Liver (tissue), 9 donors: ENCODE data around the gene AGBL4. TPM values are rescaled to one million over a fixed set of nuclear protein-coding genes. Genes with fewer than 3 reads are reported as not detected.
"Not testable (repeated sequence)": the region's sequence is repeated elsewhere in the genome, so short reads cannot be mapped to it uniquely, and the experiment has no call there.

Experiments
- DNase-seq: peaks from one replicate; pipeline ENCODE4 v3.0.0-alpha.2; 2017; ENCODE audit warnings: low spot score
- H3K27ac ChIP-seq, 2 donors: one replicate each; pipeline ENCODE4 v1.7.0; 2013; ENCODE audit warnings: inconsistent platforms in 2 of 2, low read length in 2 of 2, control low read depth in 1 of 2, low read depth in 1 of 2, mild to moderate bottlenecking in 1 of 2
- H3K27me3 ChIP-seq, 4 donors: one replicate each; pipeline versions ENCODE4 v1.6.1 to v1.7.0; 2013; ENCODE audit warnings: low read length in 3 of 4, inconsistent platforms in 1 of 4, mild to moderate bottlenecking in 1 of 4, moderate library complexity in 1 of 4; ENCODE audit not compliant: control insufficient read depth in 4 of 4, insufficient read depth in 4 of 4
- H3K36me3 ChIP-seq, 4 donors: one replicate each; pipeline versions ENCODE4 v1.6.1 to v1.7.0; 2013; ENCODE audit warnings: low read length in 3 of 4, mild to moderate bottlenecking in 3 of 4, low read depth in 1 of 4, moderate library complexity in 1 of 4; ENCODE audit not compliant: control insufficient read depth in 4 of 4, insufficient read depth in 3 of 4
- H3K4me1 ChIP-seq, 4 donors: one replicate each; pipeline versions ENCODE4 v1.6.1 to v1.7.0; 2013; ENCODE audit warnings: low read length in 3 of 4, mild to moderate bottlenecking in 3 of 4, moderate library complexity in 1 of 4; ENCODE audit not compliant: control insufficient read depth in 4 of 4, insufficient read depth in 4 of 4
- H3K4me3 ChIP-seq, 3 donors: one replicate each; pipeline versions ENCODE4 v1.6.1 to v1.7.0; 2013; ENCODE audit warnings: low read length in 3 of 3, control low read depth in 1 of 3, low read depth in 1 of 3, mild to moderate bottlenecking in 1 of 3
- H3K9ac ChIP-seq, 2 donors: one replicate each; pipeline ENCODE4 v1.7.0; 2013; ENCODE audit warnings: low read length in 2 of 2, mild to moderate bottlenecking in 2 of 2, moderate library complexity in 2 of 2, control low read depth in 1 of 2, low read depth in 1 of 2
- H3K9me3 ChIP-seq, 4 donors: one replicate each; pipeline versions ENCODE4 v1.6.1 to v1.7.0; 2013; ENCODE audit warnings: low read length in 3 of 4; ENCODE audit not compliant: control insufficient read depth in 4 of 4
- CTCF ChIP-seq: fragments of 150-350 bp; IDR thresholded peaks from 2 replicates; pipeline ENCODE4 v1.5.1; 2017; ENCODE audit warnings: improper control_type of control experiment, low read depth, low read length; ENCODE audit not compliant: missing input control
- EGR1 ChIP-seq, 2 donors: IDR thresholded peaks; 2 replicates each; pipeline ENCODE4 v1.6.1; 2016 to 2018; ENCODE audit warnings: antibody characterized with exemption in 2 of 2, low read depth in 2 of 2
- FOXA1 ChIP-seq: IDR thresholded peaks from 2 replicates; pipeline ENCODE4 v1.6.1; 2016; ENCODE audit warnings: antibody characterized with exemption
- FOXA2 ChIP-seq: IDR thresholded peaks from 2 replicates; pipeline ENCODE4 v1.6.1; 2016; ENCODE audit warnings: antibody characterized with exemption
- GABPA ChIP-seq, 2 donors: IDR thresholded peaks in 1 of 2; conservative IDR thresholded peaks in 1 of 2; 2 replicates each; pipeline ENCODE4 v1.6.1; 2016; ENCODE audit warnings: antibody characterized with exemption in 2 of 2, mild to moderate bottlenecking in 1 of 2, moderate library complexity in 1 of 2
- HNF4A ChIP-seq, 2 donors: conservative IDR thresholded peaks; 2 replicates each; pipeline ENCODE4 v1.6.1; 2016; ENCODE audit warnings: antibody characterized with exemption in 2 of 2, mild to moderate bottlenecking in 2 of 2
- HNF4G ChIP-seq: IDR thresholded peaks from 2 replicates; pipeline ENCODE4 v1.6.1; 2016; ENCODE audit warnings: antibody characterized with exemption
- JUND ChIP-seq, 2 donors: IDR thresholded peaks; 2 replicates each; pipeline ENCODE4 v1.6.1; 2016; ENCODE audit warnings: antibody characterized with exemption in 2 of 2
- NR2F2 ChIP-seq: IDR thresholded peaks from 2 replicates; pipeline ENCODE4 v1.6.1; 2016; ENCODE audit warnings: antibody characterized with exemption
- RAD21 ChIP-seq, 2 donors: IDR thresholded peaks; 2 replicates each; pipeline ENCODE4 v1.6.1; 2016; ENCODE audit warnings: antibody characterized with exemption in 2 of 2, mild to moderate bottlenecking in 2 of 2
- REST ChIP-seq: IDR thresholded peaks from 2 replicates; pipeline ENCODE4 v1.6.1; 2016; ENCODE audit warnings: antibody characterized with exemption, mild to moderate bottlenecking
- RXRA ChIP-seq, 2 donors: IDR thresholded peaks; 2 replicates each; pipeline ENCODE4 v1.6.1; 2017 to 2018; ENCODE audit warnings: antibody characterized with exemption in 2 of 2, mild to moderate bottlenecking in 1 of 2
- SP1 ChIP-seq: IDR thresholded peaks from 2 replicates; pipeline ENCODE4 v1.6.1; 2018; ENCODE audit warnings: antibody characterized with exemption, mild to moderate bottlenecking
- TAF1 ChIP-seq: conservative IDR thresholded peaks from 2 replicates; pipeline ENCODE4 v1.6.1; 2016; ENCODE audit warnings: antibody characterized with exemption, mild to moderate bottlenecking
- YY1 ChIP-seq: IDR thresholded peaks from 2 replicates; pipeline ENCODE4 v1.6.1; 2016; ENCODE audit warnings: antibody characterized with exemption, mild to moderate bottlenecking
- ZBTB33 ChIP-seq: IDR thresholded peaks from 2 replicates; pipeline ENCODE4 v1.6.1; 2016; ENCODE audit warnings: antibody characterized with exemption
- WGBS: extraction: QIAGEN DNeasy Blood & Tissue Kit; methylation state at CpG from one replicate; pipeline ENCODE4 v1.1.7; 2013; 5-methylcytosine and 5-hydroxymethylcytosine counted together
- polyA plus RNA-seq, 2 donors: library from polyadenylated mRNA; stranded (reverse) in 1 of 2; unstranded in 1 of 2; fragments of 200-250 nt in 1 of 2; fragments of >200 nt in 1 of 2; fragmentation: Nextera tagmentation in 1 of 2; extraction: Ambion mirVana in 1 of 2; gene quantifications; one replicate each; pipeline versions ENCODE4 v1.2.1 to v1.2.3, GENCODE V29; 2013 to 2015
- total RNA-seq, 2 donors: library from RNA; depleted of rRNA; stranded (reverse); fragments of >200 nt; gene quantifications; one replicate each; pipeline ENCODE4 v1.2.3, GENCODE V29; 2014
- TF ChIP-seq, protein P1 (sequence below): IDR thresholded peaks from 2 replicates; pipeline ENCODE4 v1.6.1; 2016; ENCODE audit warnings: antibody characterized with exemption
- TF ChIP-seq, protein P2 (sequence below): IDR thresholded peaks from 2 replicates; pipeline ENCODE4 v1.6.1; 2016; ENCODE audit warnings: antibody characterized with exemption
- donor health status: healthy.
- donor health status: healthy.
- donor health status: healthy.
- donor health status: healthy.
- donor health status: healthy.

The AGBL4 gene
- total and polyA plus RNA-seq, 4 donors: 0.75 to 0.76 TPM; not detected in 2

DNA sequence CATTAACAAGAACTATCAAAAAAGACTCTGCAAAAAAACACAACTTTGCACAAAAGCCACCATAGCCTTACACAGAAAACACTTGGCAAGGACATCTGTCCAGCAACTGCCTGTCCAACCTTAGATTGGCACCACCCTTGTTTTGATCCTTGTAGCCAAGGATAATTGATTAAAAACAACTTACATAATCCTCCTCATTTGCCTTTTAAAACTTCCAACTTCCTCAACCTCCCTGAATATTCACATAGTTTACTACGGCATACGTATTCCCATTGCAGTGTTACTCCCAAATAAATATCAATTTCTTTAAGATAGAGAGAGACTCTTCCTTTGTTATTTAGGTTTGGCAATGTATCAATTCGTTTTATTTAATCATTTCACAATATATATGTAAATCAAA, 72.4 kb downstream of the AGBL4 start:
- no peak for DNase-seq
- no peaks in the 10 kb centered on the region for H3K9me3 ChIP-seq
- H3K4me1 ChIP-seq: no peaks in the 10 kb centered on the region
- H3K9ac ChIP-seq: no peak overlapping the region
- no peaks in the 10 kb centered on the region for H3K36me3 ChIP-seq
- H3K27ac ChIP-seq: no peak overlapping the region
- WGBS: 60% methylated on average over 3 of the region's 3 CpGs
- H3K27me3 ChIP-seq: no peaks in the 10 kb centered on the region
- TF ChIP-seq FOXA1 (no peak), RAD21 (IDR thresholded peaks at IDR 0.05) (no peak), HNF4A (conservative IDR thresholded peaks at IDR 0.05) (no peak), EGR1 (IDR thresholded peaks at IDR 0.05; ENCODE audit: low read depth in 2 of 2) (no peak), HNF4G (no peak), TAF1 (no peak), JUND (IDR thresholded peaks at IDR 0.05) (no peak), NR2F2 (no peak), ZBTB33 (no peak), GABPA (IDR thresholded peaks at IDR 0.05 in 1 of 2, conservative IDR thresholded peaks at IDR 0.05 in 1 of 2) (no peak), REST (no peak), RXRA (IDR thresholded peaks at IDR 0.05) (no peak), SP1 (no peak), FOXA2 (no peak), CTCF (no peak), YY1 (no peak)
- TF ChIP-seq, protein P1, sequence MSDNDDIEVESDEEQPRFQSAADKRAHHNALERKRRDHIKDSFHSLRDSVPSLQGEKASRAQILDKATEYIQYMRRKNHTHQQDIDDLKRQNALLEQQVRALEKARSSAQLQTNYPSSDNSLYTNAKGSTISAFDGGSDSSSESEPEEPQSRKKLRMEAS: no peak
- TF ChIP-seq, protein P2, sequence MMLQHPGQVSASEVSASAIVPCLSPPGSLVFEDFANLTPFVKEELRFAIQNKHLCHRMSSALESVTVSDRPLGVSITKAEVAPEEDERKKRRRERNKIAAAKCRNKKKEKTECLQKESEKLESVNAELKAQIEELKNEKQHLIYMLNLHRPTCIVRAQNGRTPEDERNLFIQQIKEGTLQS: no peak
- no peak overlapping the region for H3K4me3 ChIP-seq

- H3K4me3 ChIP-seq, H3K27ac ChIP-seq, H3K36me3 ChIP-seq, H3K27me3 ChIP-seq, DNase-seq, H3K9ac ChIP-seq, H3K4me1 ChIP-seq: not testable (repeated sequence)
- H3K9me3 ChIP-seq: peaks cover 0 to 14% (median 4%) of the 10 kb centered on the region in 4 donors
- WGBS: 76% methylated on average over 11 of the region's 11 CpGs
Observed at GRCh38 chr1:49915301-49915700, 108.5 kb downstream of the AGBL4 start.
